ENCODE measurements around the gene LEMD3. TPM values are rescaled to one million over a fixed set of nuclear protein-coding genes. Genes with fewer than 3 reads are reported as not detected.

LEMD3 gene
- total RNA-seq, 1 donor from 2014 or later, result 20.9 TPM

- peaks cover 4% of the 10 kb centered on the region for H3K4me1 Mint-ChIP-seq (ENCODE audit: low read depth, unreplicated experiment)
- no peaks in the 10 kb centered on the region for H3K9me3 Mint-ChIP-seq (ENCODE audit: unreplicated experiment)
- no peak overlapping the region for H3K4me3 Mint-ChIP-seq (ENCODE audit: unreplicated experiment)
- Histone ChIP-seq H3K4me3 (ENCODE audit: insufficient read depth, low read depth, low read length) (no peak overlapping the region), H3K36me3 (ENCODE audit: insufficient read depth, low read length) (no peaks in the 10 kb centered on the region), H3K9ac (ENCODE audit: low read length) (no peak overlapping the region), H3K27ac (ENCODE audit: low read depth, low read length) (no peak overlapping the region), H3K79me2 (ENCODE audit: insufficient read depth, low read length) (peaks cover 90% of the 10 kb centered on the region), H3K9me3 (ENCODE audit: insufficient read depth, low read depth, low read length) (no peaks in the 10 kb centered on the region), H3K4me2 (ENCODE audit: low read length) (no peak overlapping the region), H2AFZ (ENCODE audit: low read depth, low read length) (no peak overlapping the region), H3K27me3 (ENCODE audit: insufficient read depth, low read length) (no peaks in the 10 kb centered on the region), H4K20me1 (ENCODE audit: insufficient read depth, low read length) (peaks cover 64% of the 10 kb centered on the region), H3K4me1 (ENCODE audit: insufficient read depth, low read length) (no peaks in the 10 kb centered on the region)
- FAIRE-seq (no peak), DNase-seq (ENCODE audit: low read depth) (no peak)
- TF ChIP-seq EZH2 (IDR thresholded peaks at IDR 0.05; ENCODE audit: insufficient read depth, low read length) (no peak), CTCF (IDR thresholded peaks at IDR 0.05; ENCODE audit: insufficient read depth, low read depth, low read length) (no peak)
- peaks cover 2% of the 10 kb centered on the region for H3K36me3 Mint-ChIP-seq (ENCODE audit: low read depth, unreplicated experiment)
- no peak overlapping the region for H3K27ac Mint-ChIP-seq (ENCODE audit: unreplicated experiment)
- no peaks in the 10 kb centered on the region for H3K27me3 Mint-ChIP-seq (ENCODE audit: low read depth, unreplicated experiment)
Observed at GRCh38 chr12:65184176-65184857, 14.9 kb downstream of the LEMD3 start.

- no peak for DNase-seq (ENCODE audit: low read depth)
- Mint-ChIP-seq H3K4me3 (ENCODE audit: unreplicated experiment) (no peak overlapping the region), H3K27me3 (ENCODE audit: low read depth, unreplicated experiment) (no peaks in the 10 kb centered on the region), H3K27ac (ENCODE audit: unreplicated experiment) (no peak overlapping the region), H3K9me3 (ENCODE audit: unreplicated experiment) (no peaks in the 10 kb centered on the region), H3K36me3 (ENCODE audit: low read depth, unreplicated experiment) (peaks cover 2% of the 10 kb centered on the region), H3K4me1 (ENCODE audit: low read depth, unreplicated experiment) (peaks cover 5% of the 10 kb centered on the region)
- FAIRE-seq, result no peak
- Histone ChIP-seq H4K20me1 (ENCODE audit: insufficient read depth, low read length) (peaks cover 67% of the 10 kb centered on the region), H3K79me2 (ENCODE audit: insufficient read depth, low read length) (peaks cover 86% of the 10 kb centered on the region), H3K36me3 (ENCODE audit: insufficient read depth, low read length) (no peaks in the 10 kb centered on the region), H3K4me3 (ENCODE audit: insufficient read depth, low read depth, low read length) (no peak overlapping the region), H2AFZ (ENCODE audit: low read depth, low read length) (no peak overlapping the region), H3K27ac (ENCODE audit: low read depth, low read length) (no peak overlapping the region), H3K9ac (ENCODE audit: low read length) (no peak overlapping the region), H3K27me3 (ENCODE audit: insufficient read depth, low read length) (no peaks in the 10 kb centered on the region), H3K9me3 (ENCODE audit: insufficient read depth, low read depth, low read length) (no peaks in the 10 kb centered on the region), H3K4me1 (ENCODE audit: insufficient read depth, low read length) (no peaks in the 10 kb centered on the region), H3K4me2 (ENCODE audit: low read length) (no peak overlapping the region)
- TF ChIP-seq EZH2 (IDR thresholded peaks at IDR 0.05; ENCODE audit: insufficient read depth, low read length) (no peak), CTCF (IDR thresholded peaks at IDR 0.05; ENCODE audit: insufficient read depth, low read depth, low read length) (no peak)
Observed at GRCh38 chr12:65184858-65185229, 15.5 kb downstream of the LEMD3 start.

GRCh38 chr12:65187665-65188064 is 18.3 kb downstream of the LEMD3 start:
- no peaks in the 10 kb centered on the region for H3K36me3 ChIP-seq (ENCODE audit: insufficient read depth, low read length)
- peaks cover 5% of the 10 kb centered on the region for H3K4me1 Mint-ChIP-seq (ENCODE audit: low read depth, unreplicated experiment)
- no peak overlapping the region for H3K4me3 ChIP-seq (ENCODE audit: insufficient read depth, low read depth, low read length)
- no peak overlapping the region for H3K27ac ChIP-seq (ENCODE audit: low read depth, low read length)
- no peaks in the 10 kb centered on the region for H3K9me3 ChIP-seq (ENCODE audit: insufficient read depth, low read depth, low read length)
- no peaks in the 10 kb centered on the region for H3K4me1 ChIP-seq (ENCODE audit: insufficient read depth, low read length)
- no peak overlapping the region for H3K4me3 Mint-ChIP-seq (ENCODE audit: unreplicated experiment)
- DNase-seq (ENCODE audit: low read depth) (no peak), FAIRE-seq (no peak)
- no peak overlapping the region for H3K4me2 ChIP-seq (ENCODE audit: low read length)
- no peak overlapping the region for H3K27ac Mint-ChIP-seq (ENCODE audit: unreplicated experiment)
- H3K9me3 Mint-ChIP-seq (ENCODE audit: unreplicated experiment), result no peaks in the 10 kb centered on the region
- H3K36me3 Mint-ChIP-seq (ENCODE audit: low read depth, unreplicated experiment), result no peaks in the 10 kb centered on the region
- no peak overlapping the region for H2AFZ ChIP-seq (ENCODE audit: low read depth, low read length)
- TF ChIP-seq EZH2 (IDR thresholded peaks at IDR 0.05; ENCODE audit: insufficient read depth, low read length) (no peak), CTCF (IDR thresholded peaks at IDR 0.05; ENCODE audit: insufficient read depth, low read depth, low read length) (no peak)
- no peaks in the 10 kb centered on the region for H3K27me3 ChIP-seq (ENCODE audit: insufficient read depth, low read length)
- H3K27me3 Mint-ChIP-seq (ENCODE audit: low read depth, unreplicated experiment), result no peaks in the 10 kb centered on the region
- peaks cover 74% of the 10 kb centered on the region for H4K20me1 ChIP-seq (ENCODE audit: insufficient read depth, low read length)
- H3K9ac ChIP-seq (ENCODE audit: low read length), result no peak overlapping the region
- H3K79me2 ChIP-seq (ENCODE audit: insufficient read depth, low read length), result peaks cover 89% of the 10 kb centered on the region
